ENCODE data around the gene DNAH3.

The DNAH3 gene

DNA sequence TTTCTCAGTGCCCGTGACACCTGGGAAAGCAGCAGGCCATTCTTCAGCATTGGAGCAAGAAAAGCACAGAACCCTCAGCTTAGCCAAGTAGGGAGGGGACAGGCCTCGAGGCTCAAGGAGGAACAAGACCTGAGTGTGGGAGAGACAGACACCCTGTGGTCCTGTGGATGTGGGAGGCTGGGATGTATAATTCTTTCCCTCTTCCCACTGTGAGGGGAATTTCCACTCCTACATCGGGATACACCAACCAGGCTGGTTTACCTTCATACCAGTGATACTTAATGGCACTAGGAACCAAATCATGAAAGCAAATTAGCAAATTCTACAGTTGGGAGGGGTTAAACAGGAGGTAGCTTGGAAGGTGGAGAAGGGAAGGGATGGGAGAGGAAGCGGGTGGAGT is 208.4 kb downstream of the DNAH3 start:
- H3K27me3 ChIP-seq (ENCODE audit: insufficient read depth, poor library complexity, severe bottlenecking), result no peaks in the 10 kb centered on the region
- no peak for DNase-seq (ENCODE audit: low read depth in 1 of 2, low spot score in 1 of 2)
- TF ChIP-seq SPI1 (IDR thresholded peaks at IDR 0.05; ENCODE audit: borderline replicate concordance, low read depth) (no peak), GABPA (IDR thresholded peaks at IDR 0.05; ENCODE audit: low read depth) (no peak), CTCF (IDR thresholded peaks at IDR 0.05; ENCODE audit: insufficient read depth, low read length) (no peak), POLR2AphosphoS5 (IDR thresholded peaks at IDR 0.05; ENCODE audit: low read depth) (no peak), REST (IDR thresholded peaks at IDR 0.05; ENCODE audit: insufficient replicate concordance, low read depth) (no peak)
- H3K27ac ChIP-seq (replicated peaks), result no peak overlapping the region
- no peak overlapping the region for H3K4me3 ChIP-seq (replicated peaks; ENCODE audit: insufficient read depth, low read length)

GRCh38 chr16:20941636-20941926 is 209.1 kb downstream of the DNAH3 start:
- DNase-seq (ENCODE audit: low read depth in 1 of 2, low spot score in 1 of 2), result no peak
- Histone ChIP-seq H3K4me3 (replicated peaks; ENCODE audit: insufficient read depth, low read length) (no peak overlapping the region), H3K27ac (replicated peaks) (0 out of 2 replicates have a peak overlapping the region, but pooled peaks have one; percentile 15), H3K27me3 (ENCODE audit: insufficient read depth, poor library complexity, severe bottlenecking) (no peaks in the 10 kb centered on the region)
- no peak for TF ChIP-seq SPI1 (IDR thresholded peaks at IDR 0.05; ENCODE audit: borderline replicate concordance, low read depth)
- no peak for TF ChIP-seq REST (IDR thresholded peaks at IDR 0.05; ENCODE audit: insufficient replicate concordance, low read depth)
- no peak for TF ChIP-seq POLR2AphosphoS5 (IDR thresholded peaks at IDR 0.05; ENCODE audit: low read depth)
- no peak for TF ChIP-seq CTCF (IDR thresholded peaks at IDR 0.05; ENCODE audit: insufficient read depth, low read length)
- no peak for TF ChIP-seq GABPA (IDR thresholded peaks at IDR 0.05; ENCODE audit: low read depth)

DNA sequence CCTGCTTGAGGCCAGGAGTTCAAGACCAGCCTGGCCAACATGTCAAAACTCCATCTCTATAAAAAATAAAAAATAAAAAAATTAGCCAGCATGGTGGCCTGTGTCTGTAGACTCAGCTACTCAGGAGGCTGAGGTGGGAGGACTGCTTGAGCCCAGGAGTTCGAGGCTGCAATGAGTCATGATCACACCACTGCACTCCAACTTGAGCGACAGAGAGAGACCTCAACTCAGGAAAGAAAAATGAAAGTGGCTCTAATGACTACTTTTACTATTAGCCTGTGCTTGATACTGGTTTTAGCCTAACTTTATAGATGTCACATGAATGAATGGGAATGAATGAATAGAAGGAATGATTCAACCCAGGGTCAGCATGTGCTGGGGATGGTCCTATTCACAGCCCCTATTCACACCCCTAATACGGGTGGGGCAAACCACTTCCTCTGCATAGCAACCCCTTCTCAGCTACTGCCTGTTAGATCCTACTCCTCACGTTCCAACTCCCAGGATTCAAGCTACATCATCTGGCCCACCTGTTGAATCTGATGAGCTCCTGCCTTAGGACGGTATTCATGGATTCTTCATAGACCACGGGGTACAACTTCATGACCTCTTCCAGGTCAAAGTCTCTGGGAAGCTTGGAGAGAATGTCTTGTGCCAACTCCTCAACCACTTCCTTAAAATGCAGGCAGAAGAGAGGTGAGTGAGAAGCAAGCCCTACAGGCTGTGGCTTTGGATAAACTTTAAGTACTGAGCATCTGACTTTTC is 209.6 kb downstream of the DNAH3 start:
- TF ChIP-seq REST (IDR thresholded peaks at IDR 0.05; ENCODE audit: insufficient replicate concordance, low read depth), result no peak
- no peak for TF ChIP-seq CTCF (IDR thresholded peaks at IDR 0.05; ENCODE audit: insufficient read depth, low read length)
- TF ChIP-seq SPI1 (IDR thresholded peaks at IDR 0.05; ENCODE audit: borderline replicate concordance, low read depth), result peak; percentile 96
- no peak for TF ChIP-seq POLR2AphosphoS5 (IDR thresholded peaks at IDR 0.05; ENCODE audit: low read depth)
- no peak for TF ChIP-seq GABPA (IDR thresholded peaks at IDR 0.05; ENCODE audit: low read depth)
- H3K27ac ChIP-seq (replicated peaks), result no peak overlapping the region
- H3K4me3 ChIP-seq (replicated peaks; ENCODE audit: insufficient read depth, low read length), result no peak overlapping the region
- H3K27me3 ChIP-seq (ENCODE audit: insufficient read depth, poor library complexity, severe bottlenecking), result no peaks in the 10 kb centered on the region
- DNase-seq (ENCODE audit: low read depth in 1 of 2, low spot score in 1 of 2), result peak in 1 of 2 experiments; percentile 61

All from HL-60 (cell line).